DOHH2 (cell line): ENCODE results near the gene SYT13.

ENCODE experiments used
- CTCF ChIP-seq: fragments of 200-600 bp; sonication (generic); IDR thresholded peaks from one replicate; pipeline ENCODE4 v1.5.1; 2014; ENCODE audit warnings: antibody characterized with exemption, mild to moderate bottlenecking, low read depth, low read length; ENCODE audit not compliant: poor library complexity, severe bottlenecking
- EZH2phosphoT487 ChIP-seq: fragments of 200-600 bp; sonication (generic); IDR thresholded peaks from 2 replicates; pipeline ENCODE4 v1.6.1; 2017; ENCODE audit warnings: borderline replicate concordance, mild to moderate bottlenecking, antibody characterized with exemption, low read length, moderate library complexity, mixed read lengths

GRCh38 chr11:45320371-45320770 lies 34.2 kb upstream of the SYT13 start:
- TF ChIP-seq CTCF (no peak), EZH2phosphoT487 (no peak)
